ENCODE data around the gene MMGT1.

Gene MMGT1

DNA sequence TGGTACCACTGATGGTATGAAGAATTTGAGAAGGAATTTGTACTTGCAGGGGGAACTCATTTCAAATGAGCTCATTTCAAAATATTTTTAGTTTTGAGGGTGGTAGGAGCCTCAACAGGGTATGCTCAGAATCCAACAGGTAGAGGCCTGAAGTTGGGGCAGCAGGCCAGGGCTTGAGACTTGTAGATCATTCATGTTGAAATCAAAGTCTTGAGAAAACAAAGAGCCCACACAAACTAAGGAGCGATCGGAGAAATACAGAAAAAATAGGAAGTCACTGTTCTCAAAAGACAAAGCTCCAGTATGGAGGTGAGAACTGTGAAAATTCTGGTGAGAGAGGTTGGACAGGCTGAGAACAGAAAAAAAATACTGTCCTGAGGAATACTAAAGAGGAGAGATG is 10.5 kb upstream of the MMGT1 start:
- Histone ChIP-seq H3K36me3 (ENCODE audit: control insufficient read depth, insufficient read depth, low read length) (no peaks in the 10 kb centered on the region), H3K27ac (peak overlapping the region; percentile 75), H3K9me3 (ENCODE audit: control insufficient read depth, low read length) (no peaks in the 10 kb centered on the region), H3K27me3 (ENCODE audit: control insufficient read depth, insufficient read depth, low read length) (no peaks in the 10 kb centered on the region), H3K79me2 (peaks cover 2% of the 10 kb centered on the region), H3K4me2 (ENCODE audit: low read length) (peak overlapping the region; percentile 65), H3K4me1 (no peaks in the 10 kb centered on the region), H2AFZ (peak overlapping the region; percentile 88), H3K4me3 (ENCODE audit: low read depth, low read length) (peak overlapping the region; percentile 68), H3K9ac (no peak overlapping the region)
- TF ChIP-seq, protein P1, sequence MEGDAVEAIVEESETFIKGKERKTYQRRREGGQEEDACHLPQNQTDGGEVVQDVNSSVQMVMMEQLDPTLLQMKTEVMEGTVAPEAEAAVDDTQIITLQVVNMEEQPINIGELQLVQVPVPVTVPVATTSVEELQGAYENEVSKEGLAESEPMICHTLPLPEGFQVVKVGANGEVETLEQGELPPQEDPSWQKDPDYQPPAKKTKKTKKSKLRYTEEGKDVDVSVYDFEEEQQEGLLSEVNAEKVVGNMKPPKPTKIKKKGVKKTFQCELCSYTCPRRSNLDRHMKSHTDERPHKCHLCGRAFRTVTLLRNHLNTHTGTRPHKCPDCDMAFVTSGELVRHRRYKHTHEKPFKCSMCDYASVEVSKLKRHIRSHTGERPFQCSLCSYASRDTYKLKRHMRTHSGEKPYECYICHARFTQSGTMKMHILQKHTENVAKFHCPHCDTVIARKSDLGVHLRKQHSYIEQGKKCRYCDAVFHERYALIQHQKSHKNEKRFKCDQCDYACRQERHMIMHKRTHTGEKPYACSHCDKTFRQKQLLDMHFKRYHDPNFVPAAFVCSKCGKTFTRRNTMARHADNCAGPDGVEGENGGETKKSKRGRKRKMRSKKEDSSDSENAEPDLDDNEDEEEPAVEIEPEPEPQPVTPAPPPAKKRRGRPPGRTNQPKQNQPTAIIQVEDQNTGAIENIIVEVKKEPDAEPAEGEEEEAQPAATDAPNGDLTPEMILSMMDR (IDR thresholded peaks at IDR 0.05) = no peak

DNA sequence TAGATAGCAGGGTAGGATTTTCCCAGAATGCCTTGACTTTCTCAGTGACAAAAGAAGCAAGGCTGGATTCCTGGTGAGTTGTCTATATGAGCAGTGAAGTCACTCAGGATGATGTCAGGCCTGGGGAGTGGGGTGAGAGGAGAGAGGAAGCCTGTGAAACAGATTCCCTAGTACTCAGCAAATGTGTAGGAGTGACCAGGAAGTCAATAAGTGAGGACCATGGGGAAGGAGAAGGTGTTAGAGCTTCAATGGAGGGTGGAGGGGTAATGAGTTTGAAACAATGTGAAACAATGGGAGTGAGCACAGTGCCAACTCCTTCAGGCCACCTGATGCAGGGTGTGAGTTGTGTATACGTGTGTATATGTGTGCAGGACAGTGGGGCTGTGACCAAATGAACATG is 9.1 kb upstream of the MMGT1 start:
- Histone ChIP-seq H3K4me3 (ENCODE audit: low read depth, low read length) (no peak overlapping the region), H3K4me1 (no peaks in the 10 kb centered on the region), H3K9ac (no peak overlapping the region), H3K36me3 (ENCODE audit: control insufficient read depth, insufficient read depth, low read length) (no peaks in the 10 kb centered on the region), H3K9me3 (ENCODE audit: control insufficient read depth, low read length) (no peaks in the 10 kb centered on the region), H3K27ac (no peak overlapping the region), H3K27me3 (ENCODE audit: control insufficient read depth, insufficient read depth, low read length) (no peaks in the 10 kb centered on the region), H2AFZ (no peak overlapping the region), H3K79me2 (peaks cover 2% of the 10 kb centered on the region), H3K4me2 (ENCODE audit: low read length) (no peak overlapping the region)
- TF ChIP-seq, protein P1 (IDR thresholded peaks at IDR 0.05) = no peak

DNA sequence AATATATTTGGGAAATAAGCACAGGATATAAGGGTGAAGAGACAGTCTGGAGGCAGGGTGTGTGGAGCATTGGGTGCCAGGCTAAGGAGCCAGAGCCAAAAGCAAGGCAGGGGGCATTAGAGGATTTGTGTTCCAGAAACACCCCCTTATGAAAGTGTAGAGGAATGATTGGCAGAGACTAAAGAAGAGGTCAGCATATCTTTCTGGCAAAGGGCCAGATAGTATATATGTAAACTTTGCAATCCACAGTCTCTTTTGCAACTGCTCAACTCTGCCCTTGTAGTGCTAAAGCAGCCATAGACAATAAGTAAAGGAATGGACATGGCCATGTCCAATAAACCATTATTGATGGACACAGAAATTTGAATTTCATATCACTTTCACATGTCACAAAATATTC is 7.9 kb upstream of the MMGT1 start:
- Histone ChIP-seq H3K36me3 (ENCODE audit: control insufficient read depth, insufficient read depth, low read length) (no peaks in the 10 kb centered on the region), H3K27ac (no peak overlapping the region), H3K4me2 (ENCODE audit: low read length) (no peak overlapping the region), H3K4me1 (no peaks in the 10 kb centered on the region), H3K79me2 (peaks cover 2% of the 10 kb centered on the region), H3K9ac (no peak overlapping the region), H3K9me3 (ENCODE audit: control insufficient read depth, low read length) (no peaks in the 10 kb centered on the region), H3K27me3 (ENCODE audit: control insufficient read depth, insufficient read depth, low read length) (no peaks in the 10 kb centered on the region), H3K4me3 (ENCODE audit: low read depth, low read length) (no peak overlapping the region), H2AFZ (no peak overlapping the region)
- TF ChIP-seq, protein P1 (IDR thresholded peaks at IDR 0.05) = no peak

DNA sequence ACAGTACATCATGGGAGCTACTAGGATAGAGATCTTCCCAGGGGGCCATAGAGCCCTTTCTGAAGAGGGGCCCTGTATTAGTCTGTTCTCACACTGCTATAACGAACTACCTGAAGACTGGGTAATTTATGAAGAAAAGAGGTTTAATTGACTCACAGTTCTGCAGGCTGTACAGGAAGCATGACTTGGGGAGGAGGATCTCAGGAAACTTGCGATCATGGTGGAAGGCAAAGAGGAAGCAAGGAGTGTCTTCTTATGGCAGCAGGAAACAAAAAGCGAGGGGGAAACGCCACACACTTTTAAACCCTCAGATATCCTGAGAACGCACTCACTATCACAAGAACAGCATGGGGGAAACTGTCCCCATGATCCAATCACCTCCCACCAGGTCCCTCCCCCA is 7.2 kb upstream of the MMGT1 start:
- Histone ChIP-seq H3K27ac (no peak overlapping the region), H3K4me1 (no peaks in the 10 kb centered on the region)

DNA sequence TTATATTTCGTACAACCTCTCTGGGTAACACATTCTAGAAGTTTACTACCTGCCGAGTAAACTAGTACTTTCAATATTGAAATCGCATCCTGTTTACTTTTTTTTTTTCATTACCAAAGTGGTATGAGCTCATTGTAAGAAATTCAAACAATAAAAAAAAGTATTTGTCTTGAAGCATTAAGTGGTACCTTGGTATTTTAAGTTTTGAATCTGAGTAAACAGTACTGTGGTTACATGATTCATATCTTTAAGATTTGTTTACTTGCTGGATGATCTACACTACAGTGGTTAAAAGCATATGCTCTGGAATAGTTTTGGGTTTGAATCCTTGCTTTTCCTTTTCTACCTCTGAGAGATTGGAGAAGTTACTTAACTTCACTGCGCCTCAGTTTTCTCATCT is 3.8 kb upstream of the MMGT1 start:
- Histone ChIP-seq H2AFZ (no peak overlapping the region), H3K4me3 (ENCODE audit: low read depth, low read length) (no peak overlapping the region), H3K4me1 (no peaks in the 10 kb centered on the region), H3K27ac (no peak overlapping the region), H3K36me3 (ENCODE audit: control insufficient read depth, insufficient read depth, low read length) (no peaks in the 10 kb centered on the region), H3K4me2 (ENCODE audit: low read length) (no peak overlapping the region), H3K79me2 (peaks cover 2% of the 10 kb centered on the region), H3K9me3 (ENCODE audit: control insufficient read depth, low read length) (no peaks in the 10 kb centered on the region), H3K9ac (no peak overlapping the region), H3K27me3 (ENCODE audit: control insufficient read depth, insufficient read depth, low read length) (no peaks in the 10 kb centered on the region)
- TF ChIP-seq, protein P1 (IDR thresholded peaks at IDR 0.05) = no peak

More for the DNA sequence above, 7.2 kb upstream of the MMGT1 start:
- Histone ChIP-seq H3K4me3 (ENCODE audit: low read depth, low read length) (no peak overlapping the region), H3K9me3 (ENCODE audit: control insufficient read depth, low read length) (no peaks in the 10 kb centered on the region), H3K36me3 (ENCODE audit: control insufficient read depth, insufficient read depth, low read length) (no peaks in the 10 kb centered on the region), H3K27me3 (ENCODE audit: control insufficient read depth, insufficient read depth, low read length) (no peaks in the 10 kb centered on the region), H3K9ac (no peak overlapping the region), H3K79me2 (peaks cover 2% of the 10 kb centered on the region), H2AFZ (no peak overlapping the region), H3K4me2 (ENCODE audit: low read length) (no peak overlapping the region)
- TF ChIP-seq, protein P1 (IDR thresholded peaks at IDR 0.05) = no peak
